ENCODE results near the gene NCEH1.

GRCh38 chr3:172746475-172746874, 35.6 kb upstream of the NCEH1 start:
- TF ChIP-seq POLR2A (IDR thresholded peaks at IDR 0.05), result no peak
- TF ChIP-seq CTCF (IDR thresholded peaks at IDR 0.05), result no peak

Measured in thyroid gland (tissue), 4 donors.